ENCODE measurements around the gene CBY2.
"Not testable (repeated sequence)": the region's sequence is repeated elsewhere in the genome, so short reads cannot be mapped to it uniquely, and the experiment has no call there.

The CBY2 gene

GRCh38 chr13:45742985-45743384, 40.9 kb downstream of the CBY2 start:
- DNase-seq (ENCODE audit: low read depth in 3 of 3) = no peak

- no peak for DNase-seq (ENCODE audit: low read depth in 3 of 3)
These were observed 42.9 kb downstream of the CBY2 start for GRCh38 chr13:45744979-45745378.

- DNase-seq (ENCODE audit: low read depth in 3 of 3) = no peak
These were observed 45.0 kb downstream of the CBY2 start for GRCh38 chr13:45747071-45747470.

GRCh38 chr13:45748941-45749759, 47.0 kb downstream of the CBY2 start:
- no peak for DNase-seq (ENCODE audit: low read depth in 3 of 3)

GRCh38 chr13:45750566-45750965, 48.4 kb downstream of the CBY2 start:
- no peak for DNase-seq (ENCODE audit: low read depth in 3 of 3)

- DNase-seq (ENCODE audit: low read depth in 3 of 3) = no peak
These were observed 49.8 kb downstream of the CBY2 start for GRCh38 chr13:45751885-45752284.

GRCh38 chr13:45752510-45752909, 50.4 kb downstream of the CBY2 start:
- no peak for DNase-seq (ENCODE audit: low read depth in 3 of 3)

GRCh38 chr13:45756498-45756897, 54.4 kb downstream of the CBY2 start:
- not testable (repeated sequence) for DNase-seq (ENCODE audit: low read depth in 3 of 3)

- DNase-seq (ENCODE audit: low read depth in 3 of 3) = not testable (repeated sequence)
These were observed 55.5 kb downstream of the CBY2 start for GRCh38 chr13:45757589-45757988.

GRCh38 chr13:45763419-45763818, 61.3 kb downstream of the CBY2 start:
- no peak for DNase-seq (ENCODE audit: low read depth in 3 of 3)
